ENCODE results near the gene PTCD3.
A peak's percentile ranks its signal among the peaks of the same experiment; 100 is the strongest.

The PTCD3 gene

GRCh38 chr2:86081724-86082123, 24.3 kb upstream of the PTCD3 start:
- no peak for DNase-seq (ENCODE audit: low read depth in 2 of 2)

- no peak for DNase-seq (ENCODE audit: low read depth in 2 of 2)
These were observed 23.3 kb upstream of the PTCD3 start for GRCh38 chr2:86082756-86083155.

- no peak for DNase-seq (ENCODE audit: low read depth in 2 of 2)
These were observed 17.8 kb upstream of the PTCD3 start for GRCh38 chr2:86087936-86088850.

- no peak for DNase-seq (ENCODE audit: low read depth in 2 of 2)
These were observed 11.8 kb upstream of the PTCD3 start for GRCh38 chr2:86094229-86094628.

- DNase-seq (ENCODE audit: low read depth in 2 of 2): no peak
These were observed 8.7 kb upstream of the PTCD3 start for GRCh38 chr2:86097114-86097896.

- no peak for DNase-seq (ENCODE audit: low read depth in 2 of 2)
These were observed 8.1 kb upstream of the PTCD3 start for GRCh38 chr2:86097913-86098312.

- no peak for DNase-seq (ENCODE audit: low read depth in 2 of 2)
These were observed 3.9 kb upstream of the PTCD3 start for GRCh38 chr2:86102157-86102556.

GRCh38 chr2:86105252-86105968, 625 bp upstream of the PTCD3 start, which contains the start of gene POLR1A:
TSS of gene POLR1A (minus strand) at chr2:86105886. CDS start at chr2:86105776, 110 bp downstream.
- peak; percentile 68 to 71 for DNase-seq (ENCODE audit: low read depth in 2 of 2)

- DNase-seq (ENCODE audit: low read depth in 2 of 2): no peak
These were observed 996 bp downstream of the PTCD3 start for GRCh38 chr2:86107031-86107430.

GRCh38 chr2:86118130-86118529, 12.1 kb downstream of the PTCD3 start:
- no peak for DNase-seq (ENCODE audit: low read depth in 2 of 2)

GRCh38 chr2:86123328-86123925, 17.4 kb downstream of the PTCD3 start:
- no peak for DNase-seq (ENCODE audit: low read depth in 2 of 2)

GRCh38 chr2:86124683-86125082, 18.6 kb downstream of the PTCD3 start:
- no peak for DNase-seq (ENCODE audit: low read depth in 2 of 2)

GRCh38 chr2:86134709-86135108, 28.7 kb downstream of the PTCD3 start:
- no peak for DNase-seq (ENCODE audit: low read depth in 2 of 2)

GRCh38 chr2:86135653-86136052, 29.6 kb downstream of the PTCD3 start:
- no peak for DNase-seq (ENCODE audit: low read depth in 2 of 2)

GRCh38 chr2:86136141-86136540, 30.1 kb downstream of the PTCD3 start:
- DNase-seq (ENCODE audit: low read depth in 2 of 2): no peak

- no peak for DNase-seq (ENCODE audit: low read depth in 2 of 2)
These were observed 32.9 kb downstream of the PTCD3 start for GRCh38 chr2:86138736-86139625.

GRCh38 chr2:86139981-86140380, 33.9 kb downstream of the PTCD3 start:
- DNase-seq (ENCODE audit: low read depth in 2 of 2): no peak

GRCh38 chr2:86140969-86141392, 34.9 kb downstream of the PTCD3 start:
- DNase-seq (ENCODE audit: low read depth in 2 of 2): no peak

GRCh38 chr2:86142436-86143257, 36.6 kb downstream of the PTCD3 start:
- DNase-seq (ENCODE audit: low read depth in 2 of 2): no peak

GRCh38 chr2:86143307-86143706, 37.3 kb downstream of the PTCD3 start:
- DNase-seq (ENCODE audit: low read depth in 2 of 2): no peak
